NCI-H2107 treated with DMSO at 0.1 percent for 48 hours (cell line): ENCODE measurements around the gene ALPK3.

ENCODE experiments used
- DNase-seq: peaks from one replicate; lab custom pipeline; 2025; ENCODE audit not compliant: unreplicated experiment; lab: John Stamatoyannopoulos, UW

Gene ALPK3

GRCh38 chr15:84816694-84817465 lies at the start of gene ALPK3:
TSS of gene ALPK3 (plus strand) at chr15:84817356. CDS start at chr15:84817453, 97 bp downstream.
- no peak for DNase-seq

- DNase-seq, result no peak
Measured at GRCh38 chr15:84772031-84772430, 45.1 kb upstream of the ALPK3 start.

- no peak for DNase-seq
Measured at GRCh38 chr15:84772467-84772866, 44.7 kb upstream of the ALPK3 start.

- no peak for DNase-seq
Measured at GRCh38 chr15:84773716-84774115, 43.4 kb upstream of the ALPK3 start.

GRCh38 chr15:84775867-84776449 lies 41.2 kb upstream of the ALPK3 start:
- no peak for DNase-seq

DNA sequence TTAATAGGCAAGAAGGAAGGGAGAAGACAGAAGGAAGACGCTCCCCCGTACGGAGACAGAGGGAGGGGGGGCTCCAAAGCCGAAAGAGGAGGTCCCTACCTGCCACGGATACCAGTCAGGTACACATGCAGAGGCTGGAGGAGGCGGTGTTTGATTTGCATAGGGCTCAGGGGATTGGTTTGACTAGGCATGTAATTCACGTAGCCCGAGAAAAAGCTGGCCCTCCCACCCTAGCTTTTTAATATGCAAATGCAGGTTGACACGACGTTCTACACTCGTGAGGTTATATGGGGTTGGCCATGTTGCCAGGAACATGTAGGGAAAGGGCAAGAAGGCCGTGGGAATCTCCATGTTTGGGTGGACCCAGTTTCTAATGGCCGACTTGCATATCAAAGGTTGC lies 39.0 kb upstream of the ALPK3 start:
- no peak for DNase-seq

DNA sequence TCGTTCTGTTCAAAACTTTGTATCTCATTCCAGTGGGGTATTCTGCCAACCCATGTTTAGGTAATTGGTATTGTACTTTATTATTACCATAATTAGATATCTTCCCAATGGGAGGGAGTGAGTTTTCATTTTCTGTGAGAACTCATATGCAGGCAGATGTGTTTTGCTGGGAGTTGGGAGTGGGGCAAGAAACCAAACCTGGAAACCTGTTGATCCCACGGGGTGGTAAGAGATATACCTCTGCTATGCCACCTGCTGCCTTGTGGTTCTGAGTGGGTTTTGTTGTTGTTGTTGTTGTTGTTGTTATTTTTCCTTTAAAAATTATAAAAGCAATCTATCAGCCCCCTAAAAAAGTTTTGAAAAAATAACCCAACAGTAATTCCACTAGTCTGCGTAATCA lies 36.7 kb upstream of the ALPK3 start:
- DNase-seq, result no peak

- DNase-seq, result no peak
Measured at GRCh38 chr15:84781495-84781894, 35.7 kb upstream of the ALPK3 start.

DNA sequence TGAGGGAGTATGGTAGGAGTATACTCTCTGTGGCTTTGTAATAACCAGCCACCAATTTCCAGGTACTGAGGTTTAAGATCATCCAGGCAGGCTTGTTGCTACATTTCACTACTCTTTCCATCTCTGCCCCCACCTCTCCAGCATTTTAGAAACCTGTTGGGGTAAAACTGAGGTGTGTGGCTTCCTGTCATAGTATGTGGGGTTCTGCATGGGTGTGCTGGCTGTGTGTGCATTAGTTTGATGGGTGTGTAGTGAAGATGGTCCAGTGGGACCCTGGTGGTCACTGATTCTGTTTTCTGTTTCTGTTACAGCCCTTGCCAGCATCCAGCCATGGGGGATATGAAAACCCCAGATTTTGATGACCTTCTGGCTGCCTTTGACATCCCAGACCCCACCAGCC lies 34.8 kb upstream of the ALPK3 start:
- no peak for DNase-seq

GRCh38 chr15:84783493-84784251 lies 33.5 kb upstream of the ALPK3 start:
- DNase-seq, result no peak

DNA sequence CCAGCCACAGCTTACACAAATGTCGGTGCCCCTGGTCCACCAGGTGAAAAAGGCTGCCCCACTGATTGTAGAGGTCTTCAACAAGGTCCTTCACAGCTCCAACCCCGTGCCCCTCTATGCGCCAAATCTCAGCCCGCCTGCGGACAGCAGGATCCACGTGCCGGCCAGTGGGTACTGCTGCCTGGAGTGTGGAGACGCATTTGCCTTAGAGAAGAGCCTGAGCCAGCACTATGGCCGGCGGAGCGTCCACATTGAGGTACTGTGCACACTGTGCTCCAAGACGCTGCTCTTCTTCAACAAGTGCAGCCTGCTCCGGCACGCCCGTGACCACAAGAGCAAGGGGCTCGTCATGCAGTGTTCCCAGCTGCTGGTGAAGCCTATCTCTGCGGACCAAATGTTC lies 32.9 kb upstream of the ALPK3 start:
- DNase-seq, result no peak

GRCh38 chr15:84785053-84785452 lies 32.1 kb upstream of the ALPK3 start:
- DNase-seq, result no peak

DNA sequence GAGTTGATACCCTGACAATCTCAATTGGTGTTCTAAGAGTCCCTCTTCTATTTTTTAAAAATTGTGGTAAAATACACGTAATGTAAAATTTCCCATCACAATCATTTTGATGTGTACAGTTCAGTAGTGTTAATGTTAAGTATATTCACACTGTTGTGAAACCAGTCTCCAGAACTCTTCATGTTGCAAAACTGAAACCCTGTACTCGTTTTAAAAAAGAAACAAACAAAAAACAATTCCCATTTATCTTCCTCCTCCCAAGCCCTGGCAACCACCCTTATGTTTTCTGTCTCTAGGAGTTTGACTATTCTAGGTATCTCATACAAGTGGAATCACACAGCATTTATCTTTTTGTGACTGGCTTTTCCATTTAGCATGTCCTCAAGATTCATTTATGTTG lies 28.7 kb upstream of the ALPK3 start:
- DNase-seq, result no peak

GRCh38 chr15:84789762-84790161 lies 27.4 kb upstream of the ALPK3 start:
- peak; percentile 11 for DNase-seq

GRCh38 chr15:84790676-84791075 lies 26.5 kb upstream of the ALPK3 start:
- no peak for DNase-seq

- DNase-seq, result no peak
Measured at GRCh38 chr15:84791763-84792162, 25.4 kb upstream of the ALPK3 start.

DNA sequence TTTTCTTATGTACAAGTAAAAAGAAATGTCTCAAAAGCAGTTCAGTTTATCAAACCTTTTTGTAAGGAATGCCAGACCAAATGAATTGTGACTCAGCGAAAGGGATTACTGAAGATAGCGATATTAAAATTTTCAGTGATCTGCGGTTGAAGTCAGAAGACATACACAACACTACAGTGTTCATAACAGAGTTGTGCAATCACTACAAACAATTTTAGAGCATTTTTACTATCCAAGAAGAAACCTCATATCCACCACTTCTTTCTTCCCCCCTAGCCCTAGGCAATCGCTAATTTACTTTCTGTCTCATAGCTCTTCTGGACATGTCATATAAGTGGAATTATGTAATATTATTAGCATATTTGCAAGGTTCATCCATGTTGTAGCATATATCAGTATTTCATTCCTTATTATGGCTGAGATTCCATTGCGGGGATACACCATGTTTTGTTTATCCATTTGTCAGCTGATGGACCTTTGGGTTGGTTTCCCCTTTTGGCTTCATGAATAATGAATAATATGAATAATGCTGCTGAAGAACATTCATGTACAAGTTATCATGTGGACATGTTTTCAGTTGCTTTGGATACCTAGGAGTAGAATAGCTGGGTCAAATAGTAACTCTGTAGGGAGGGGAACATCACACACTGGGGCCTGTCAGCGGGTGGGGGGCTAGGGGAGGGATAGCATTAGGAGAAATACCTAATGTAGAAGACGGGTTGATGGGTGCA lies 23.6 kb upstream of the ALPK3 start:
- no peak for DNase-seq

- no peak for DNase-seq
Measured at GRCh38 chr15:84794162-84794547, 23.0 kb upstream of the ALPK3 start.

GRCh38 chr15:84795186-84795585 lies 22.0 kb upstream of the ALPK3 start:
- DNase-seq, result no peak

DNA sequence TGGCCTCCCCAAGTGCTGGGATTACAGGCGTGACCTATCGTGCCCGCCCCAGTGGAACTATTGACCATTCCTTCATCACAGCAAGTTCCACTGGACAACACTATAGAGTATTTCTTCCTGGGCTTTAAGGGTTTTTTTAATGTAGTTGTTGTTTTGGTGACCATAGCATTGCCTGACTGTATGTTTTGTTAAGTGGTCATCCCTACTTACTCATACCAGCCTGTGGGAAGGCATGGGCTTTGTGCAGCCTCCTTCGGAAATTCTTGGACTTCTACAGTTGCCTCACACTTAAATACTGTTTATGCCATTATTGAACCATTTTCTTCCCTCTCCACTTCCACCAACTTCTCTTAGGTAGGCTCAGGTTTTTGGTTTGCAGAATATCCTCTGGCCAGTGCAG lies 19.9 kb upstream of the ALPK3 start:
- DNase-seq, result no peak

- DNase-seq, result no peak
Measured at GRCh38 chr15:84797801-84798200, 19.4 kb upstream of the ALPK3 start.
